H9 (cell line): ENCODE data around the gene CCDC68. TPM values are rescaled to one million over a fixed set of nuclear protein-coding genes. Genes with fewer than 3 reads are reported as not detected.

Source experiments
- DNase-seq: peaks from one replicate; pipeline ENCODE4 v3.0.0-alpha.2; 2017
- H2AFZ ChIP-seq: one replicate; pipeline ENCODE4 v1.6.1; 2013; ENCODE audit warnings: mild to moderate bottlenecking, low read length, control low read depth, moderate library complexity
- H2AK5ac ChIP-seq: 2 replicates; pipeline ENCODE4 v1.6.1; 2013; ENCODE audit warnings: low read length, control low read depth, mixed read lengths; ENCODE audit not compliant: insufficient read length
- H2BK120ac ChIP-seq: one replicate; pipeline ENCODE4 v1.6.1; 2013; ENCODE audit warnings: low read depth, mild to moderate bottlenecking, low read length, control low read depth, inconsistent platforms; ENCODE audit not compliant: poor library complexity, severe bottlenecking
- H2BK12ac ChIP-seq: 2 replicates; pipeline ENCODE4 v1.6.1; 2013; ENCODE audit warnings: low read length, control low read depth, mixed read lengths, low read depth; ENCODE audit not compliant: insufficient read length
- H2BK15ac ChIP-seq: 2 replicates; pipeline ENCODE4 v1.6.1; 2013; ENCODE audit warnings: low read depth, low read length, control low read depth
- H2BK20ac ChIP-seq: one replicate; pipeline ENCODE4 v1.6.1; 2013; ENCODE audit warnings: low read depth, mild to moderate bottlenecking, low read length, control low read depth, inconsistent platforms; ENCODE audit not compliant: poor library complexity, severe bottlenecking
- H2BK5ac ChIP-seq: 2 replicates; pipeline ENCODE4 v1.6.1; 2013; ENCODE audit warnings: low read length, control low read depth, mixed read lengths; ENCODE audit not compliant: insufficient read length
- H3K14ac ChIP-seq: 2 replicates; pipeline ENCODE4 v1.6.1; 2013; ENCODE audit warnings: low read length, control low read depth; ENCODE audit not compliant: insufficient read depth
- H3K18ac ChIP-seq: 2 replicates; pipeline ENCODE4 v1.6.1; 2013; ENCODE audit warnings: low read depth, mild to moderate bottlenecking, mixed read lengths, low read length, control low read depth; ENCODE audit not compliant: insufficient read length
- H3K23ac ChIP-seq: 2 replicates; pipeline ENCODE4 v1.6.1; 2013; ENCODE audit warnings: low read length, control low read depth, mixed read lengths, low read depth; ENCODE audit not compliant: insufficient read length
- H3K23me2 ChIP-seq: 2 replicates; pipeline ENCODE4 v1.6.1; 2013; ENCODE audit warnings: low read depth, mild to moderate bottlenecking, mixed read lengths, low read length, control low read depth; ENCODE audit not compliant: insufficient read length, poor library complexity, severe bottlenecking
- H3K27ac ChIP-seq: 2 replicates; pipeline ENCODE4 v1.5.1; 2013; ENCODE audit warnings: low read length, control low read depth, mixed read lengths, low read depth; ENCODE audit not compliant: insufficient read length
- H3K27me3 ChIP-seq: 2 replicates; pipeline ENCODE4 v1.6.1; 2013; ENCODE audit warnings: low read length, control low read depth, inconsistent platforms; ENCODE audit not compliant: insufficient read depth
- H3K4ac ChIP-seq: 2 replicates; pipeline ENCODE4 v1.6.1; 2013; ENCODE audit warnings: low read depth, mild to moderate bottlenecking, control low read depth, inconsistent platforms, low read length, moderate library complexity
- H3K4me1 ChIP-seq: 2 replicates; pipeline ENCODE4 v1.6.1; 2013; ENCODE audit warnings: low read length, control low read depth, inconsistent platforms; ENCODE audit not compliant: insufficient read depth
- H3K4me2 ChIP-seq: 2 replicates; pipeline ENCODE4 v1.6.1; 2013; ENCODE audit warnings: low read length, control low read depth, mixed read lengths; ENCODE audit not compliant: insufficient read length, insufficient read depth
- H3K56ac ChIP-seq: 2 replicates; pipeline ENCODE4 v1.6.1; 2013; ENCODE audit warnings: low read depth, mild to moderate bottlenecking, mixed read lengths, low read length, control low read depth; ENCODE audit not compliant: insufficient read length
- H3K79me1 ChIP-seq: 2 replicates; pipeline ENCODE4 v1.6.1; 2013; ENCODE audit warnings: low read depth, mild to moderate bottlenecking, moderate library complexity, low read length, control low read depth, inconsistent platforms; ENCODE audit not compliant: insufficient read depth, poor library complexity, severe bottlenecking
- H3K79me2 ChIP-seq: 2 replicates; pipeline ENCODE4 v1.6.1; 2013; ENCODE audit warnings: low read length, control low read depth, inconsistent platforms; ENCODE audit not compliant: insufficient read depth
- H3K9ac ChIP-seq: 2 replicates; pipeline ENCODE4 v1.6.1; 2013; ENCODE audit warnings: low read length, control low read depth, mixed read lengths; ENCODE audit not compliant: insufficient read length; ENCODE audit errors: extremely low read depth
- H3K9me3 ChIP-seq: one replicate; pipeline ENCODE4 v1.6.1; 2013; ENCODE audit warnings: low read depth, low read length, inconsistent platforms; ENCODE audit not compliant: control insufficient read depth
- H3T11ph ChIP-seq: one replicate; pipeline ENCODE4 v1.6.1; 2013; ENCODE audit warnings: mild to moderate bottlenecking, low read length, control low read depth, inconsistent platforms
- H4K20me1 ChIP-seq: one replicate; pipeline ENCODE4 v1.6.1; 2013; ENCODE audit not compliant: control insufficient read depth, insufficient read length, insufficient read depth
- H4K5ac ChIP-seq: 2 replicates; pipeline ENCODE4 v1.6.1; 2013; ENCODE audit warnings: low read depth, mild to moderate bottlenecking, mixed read lengths, low read length, control low read depth; ENCODE audit not compliant: insufficient read length
- H4K8ac ChIP-seq: replicated peaks from 2 replicates; pipeline ENCODE4 v1.6.1; 2013; ENCODE audit warnings: low read length, control low read depth, mixed read lengths, low read depth; ENCODE audit not compliant: insufficient read length
- H4K91ac ChIP-seq: 2 replicates; pipeline ENCODE4 v1.6.1; 2013; ENCODE audit warnings: low read depth, mild to moderate bottlenecking, moderate library complexity, mixed read lengths, low read length, control low read depth; ENCODE audit not compliant: insufficient read length
- H3K27ac Mint-ChIP-seq, 3 experiments: 2 replicates in 2 of 3; 3 replicates in 1 of 3; pipeline ENCODE4 v1.8.0; 2020 to 2021; ENCODE audit warnings: mixed read lengths in 3 of 3, mild to moderate bottlenecking in 1 of 3, moderate library complexity in 1 of 3
- H3K27me3 Mint-ChIP-seq: 2 replicates; pipeline ENCODE4 v1.8.0; 2021; ENCODE audit warnings: low read depth, mild to moderate bottlenecking, moderate library complexity, mixed read lengths
- H3K36me3 Mint-ChIP-seq, 3 experiments: 2 replicates in 2 of 3; 3 replicates in 1 of 3; pipeline ENCODE4 v1.8.0; 2020 to 2021; ENCODE audit warnings: low read depth in 3 of 3, mixed read lengths in 3 of 3; ENCODE audit not compliant: insufficient read depth in 1 of 3
- H3K4me1 Mint-ChIP-seq, 2 experiments: 2 replicates each; pipeline ENCODE4 v1.8.0; 2020; ENCODE audit warnings: mixed read lengths in 2 of 2
- H3K4me3 Mint-ChIP-seq, 2 experiments: 2 replicates in 1 of 2; 3 replicates in 1 of 2; pipeline ENCODE4 v1.8.0; 2020 to 2021; ENCODE audit warnings: mild to moderate bottlenecking in 2 of 2, mixed read lengths in 2 of 2, moderate library complexity in 1 of 2
- H3K9me3 Mint-ChIP-seq, 2 experiments: 2 replicates in 1 of 2; 3 replicates in 1 of 2; pipeline ENCODE4 v1.8.0; 2020; ENCODE audit warnings: mild to moderate bottlenecking in 2 of 2, mixed read lengths in 2 of 2, moderate library complexity in 1 of 2
- WGBS: extraction: QIAGEN DNeasy Blood & Tissue Kit; methylation state at CpG from one replicate; pipeline ENCODE4 v1.1.7; 2013; ENCODE audit warnings: missing lambda C conversion rate, low lambda C conversion rate, mixed read lengths; ENCODE audit not compliant: insufficient read length; ENCODE audit errors: extremely low coverage; 5-methylcytosine and 5-hydroxymethylcytosine counted together
- total RNA-seq: library from RNA; stranded (reverse); gene quantifications from 2 replicates; pipeline ENCODE4 v1.2.1, GENCODE V29; 2021
- TF ChIP-seq, protein P1 (sequence below): fragments of 200-600 bp; sonication (generic); conservative IDR thresholded peaks from 3 replicates; pipeline ENCODE4 v1.8.0; 2021; ENCODE audit warnings: antibody characterized with exemption, mild to moderate bottlenecking

The CCDC68 gene
- total RNA-seq, 1 experiment from 2014 or later, result not detected

DNA sequence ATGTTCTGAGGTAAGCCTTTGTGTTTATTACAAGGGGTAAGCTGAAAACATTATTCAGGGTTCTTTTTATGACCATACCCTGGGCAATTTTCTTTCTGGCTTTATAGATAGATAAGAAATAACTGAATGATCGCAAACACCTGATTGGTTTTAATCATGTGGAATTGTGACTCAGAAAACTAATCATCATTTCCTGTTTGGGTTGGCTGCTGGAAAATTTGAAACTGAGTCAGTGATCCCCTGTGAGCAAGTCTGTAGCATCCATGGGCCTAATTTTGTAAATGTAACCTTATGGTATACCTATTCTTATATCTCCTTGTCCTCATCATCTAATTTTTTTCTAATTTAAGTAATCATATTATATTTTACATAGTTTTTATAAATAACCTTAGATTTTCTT, 34.3 kb downstream of the CCDC68 start:
- Histone ChIP-seq H3K4ac (no peak overlapping the region), H4K91ac (no peak overlapping the region), H4K20me1 (no peaks in the 10 kb centered on the region), H3K14ac (no peak overlapping the region), H3K18ac (no peak overlapping the region), H2BK20ac (no peak overlapping the region), H3K27me3 (no peaks in the 10 kb centered on the region), H3K9me3 (no peaks in the 10 kb centered on the region), H3K56ac (no peak overlapping the region), H3K79me2 (no peaks in the 10 kb centered on the region), H2BK15ac (no peak overlapping the region), H3K9ac (no peak overlapping the region), H3K23me2 (no peaks in the 10 kb centered on the region), H2BK5ac (no peak overlapping the region), H3K79me1 (no peaks in the 10 kb centered on the region), H2BK12ac (no peak overlapping the region), H2AFZ (no peak overlapping the region), H3K27ac (no peak overlapping the region), H4K5ac (no peak overlapping the region), H3K4me1 (no peaks in the 10 kb centered on the region), H4K8ac (no peak overlapping the region), H2BK120ac (no peak overlapping the region), H3T11ph (no peak overlapping the region), H2AK5ac (no peak overlapping the region), H3K4me2 (no peak overlapping the region), H3K23ac (no peak overlapping the region)
- TF ChIP-seq, protein P1, sequence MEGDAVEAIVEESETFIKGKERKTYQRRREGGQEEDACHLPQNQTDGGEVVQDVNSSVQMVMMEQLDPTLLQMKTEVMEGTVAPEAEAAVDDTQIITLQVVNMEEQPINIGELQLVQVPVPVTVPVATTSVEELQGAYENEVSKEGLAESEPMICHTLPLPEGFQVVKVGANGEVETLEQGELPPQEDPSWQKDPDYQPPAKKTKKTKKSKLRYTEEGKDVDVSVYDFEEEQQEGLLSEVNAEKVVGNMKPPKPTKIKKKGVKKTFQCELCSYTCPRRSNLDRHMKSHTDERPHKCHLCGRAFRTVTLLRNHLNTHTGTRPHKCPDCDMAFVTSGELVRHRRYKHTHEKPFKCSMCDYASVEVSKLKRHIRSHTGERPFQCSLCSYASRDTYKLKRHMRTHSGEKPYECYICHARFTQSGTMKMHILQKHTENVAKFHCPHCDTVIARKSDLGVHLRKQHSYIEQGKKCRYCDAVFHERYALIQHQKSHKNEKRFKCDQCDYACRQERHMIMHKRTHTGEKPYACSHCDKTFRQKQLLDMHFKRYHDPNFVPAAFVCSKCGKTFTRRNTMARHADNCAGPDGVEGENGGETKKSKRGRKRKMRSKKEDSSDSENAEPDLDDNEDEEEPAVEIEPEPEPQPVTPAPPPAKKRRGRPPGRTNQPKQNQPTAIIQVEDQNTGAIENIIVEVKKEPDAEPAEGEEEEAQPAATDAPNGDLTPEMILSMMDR, result no peak
- no peak overlapping the region for H3K27ac Mint-ChIP-seq
- H3K36me3 Mint-ChIP-seq, result no peaks in the 10 kb centered on the region
- H3K9me3 Mint-ChIP-seq, result no peaks in the 10 kb centered on the region
- H3K27me3 Mint-ChIP-seq, result no peaks in the 10 kb centered on the region
- H3K4me3 Mint-ChIP-seq, result no peak overlapping the region
- H3K4me1 Mint-ChIP-seq, result peaks cover 6% of the 10 kb centered on the region in 2 experiments; a peak in 3 of 4 replicates
- no peak for DNase-seq
- WGBS, result no CpG with 5 or more reads among the region's 1 CpG
